Measurements from ENCODE around the gene OSBPL8.

- no peak for TF ChIP-seq EP300 (IDR thresholded peaks at IDR 0.05)
- TF ChIP-seq CTCF (IDR thresholded peaks at IDR 0.05), result no peak
- no peak for TF ChIP-seq POLR2A (IDR thresholded peaks at IDR 0.05)
- TF ChIP-seq POLR2AphosphoS5 (IDR thresholded peaks at IDR 0.05), result no peak
Observed at GRCh38 chr12:76384560-76384959, 175.0 kb downstream of the OSBPL8 start.

Measured in stomach (tissue), 4 donors.